ENCODE data around the gene MKKS. TPM values are rescaled to one million over a fixed set of nuclear protein-coding genes. Genes with fewer than 3 reads are reported as not detected.

MKKS gene
- total RNA-seq, 2 donors from 2014 or later, result 14.6 to 19.0 TPM

DNA sequence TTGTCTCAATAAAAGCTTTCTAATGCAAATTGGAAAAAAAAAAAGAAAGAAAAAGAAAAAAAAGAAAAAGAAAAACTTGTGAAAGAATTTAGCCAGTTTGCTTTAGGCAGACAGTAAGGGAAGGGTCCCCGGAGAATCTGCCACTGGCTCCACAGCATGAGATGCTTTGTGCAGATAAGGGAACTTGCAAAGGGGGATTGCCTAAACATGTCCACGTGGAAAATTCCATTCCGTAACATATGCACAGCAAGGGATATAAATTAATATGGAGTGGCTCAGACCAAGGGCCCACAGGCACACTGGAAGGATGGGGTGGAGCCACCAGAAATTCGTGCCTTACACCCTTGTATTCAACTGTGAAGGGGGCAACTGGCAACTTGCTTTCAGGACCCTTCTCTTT, 45.4 kb downstream of the MKKS start:
- intact Hi-C loops (cut with DNase I), result no loop called here
- 18% methylated on average over 4 of the region's 4 CpGs for WGBS
- no peaks in the 10 kb centered on the region for H3K27me3 ChIP-seq (replicated peaks; ENCODE audit: insufficient read depth)
- TF ChIP-seq CTCF (IDR thresholded peaks at IDR 0.05) (no peak), POLR2AphosphoS5 (IDR thresholded peaks at IDR 0.05) (no peak), POLR2A (IDR thresholded peaks at IDR 0.05) (no peak)
- no peaks in the 10 kb centered on the region for H3K9me3 ChIP-seq
- H3K4me1 ChIP-seq (replicated peaks), result no peaks in the 10 kb centered on the region
- no peak overlapping the region for H3K4me3 ChIP-seq
- no peak overlapping the region for H3K27ac ChIP-seq
- no peak for DNase-seq (ENCODE audit: low spot score)
- no peaks in the 10 kb centered on the region for H3K36me3 ChIP-seq

GRCh38 chr20:10387686-10388085, 46.3 kb downstream of the MKKS start:
- Histone ChIP-seq H3K4me3 (no peak overlapping the region), H3K36me3 (no peaks in the 10 kb centered on the region), H3K4me1 (replicated peaks) (no peaks in the 10 kb centered on the region), H3K27ac (no peak overlapping the region), H3K27me3 (replicated peaks; ENCODE audit: insufficient read depth) (no peaks in the 10 kb centered on the region), H3K9me3 (no peaks in the 10 kb centered on the region)
- 93% methylated on average over 4 of the region's 4 CpGs for WGBS
- intact Hi-C loops (cut with DNase I), result no loop called here
- TF ChIP-seq CTCF (IDR thresholded peaks at IDR 0.05) (no peak), POLR2AphosphoS5 (IDR thresholded peaks at IDR 0.05) (no peak), POLR2A (IDR thresholded peaks at IDR 0.05) (no peak)
- DNase-seq (ENCODE audit: low spot score), result no peak

DNA sequence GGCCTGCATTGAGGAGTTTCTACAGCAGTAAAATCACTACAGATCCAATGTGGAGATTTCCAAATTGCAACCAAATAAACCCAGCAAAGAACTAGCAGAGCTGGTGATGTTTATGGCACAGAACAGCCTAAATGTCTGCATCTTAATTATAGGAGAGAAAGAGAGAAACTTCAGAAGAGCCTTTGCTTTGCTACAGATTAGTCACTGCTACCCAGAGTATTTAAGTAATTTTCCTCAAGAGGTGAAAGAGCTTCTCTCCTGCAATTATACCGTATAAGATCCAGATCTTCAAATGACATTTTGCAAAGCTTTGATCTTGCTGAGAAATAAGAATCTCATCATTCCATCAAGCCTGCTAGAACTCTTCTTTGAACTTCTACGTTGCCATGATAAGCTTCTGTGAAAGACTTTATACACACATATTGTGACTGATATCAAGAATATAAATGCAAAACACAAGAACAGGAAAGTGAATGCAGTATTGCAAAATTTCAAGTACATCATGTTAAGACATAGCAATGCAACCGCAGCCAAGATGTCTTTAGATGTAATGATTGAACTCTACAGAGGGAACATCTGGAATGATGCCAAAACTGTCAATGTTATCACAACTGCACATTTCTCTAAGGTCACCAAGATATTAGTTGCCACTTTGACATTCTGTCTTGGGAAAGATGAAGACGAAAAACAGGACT, 48.0 kb downstream of the MKKS start:
- no peak for DNase-seq (ENCODE audit: low spot score)
- intact Hi-C loops (cut with DNase I), result no loop called here
- TF ChIP-seq CTCF (IDR thresholded peaks at IDR 0.05) (no peak), POLR2A (IDR thresholded peaks at IDR 0.05) (no peak), POLR2AphosphoS5 (IDR thresholded peaks at IDR 0.05) (no peak)
- WGBS, result 69% methylated on average over 4 of the region's 4 CpGs
- Histone ChIP-seq H3K36me3 (no peaks in the 10 kb centered on the region), H3K27me3 (replicated peaks; ENCODE audit: insufficient read depth) (no peaks in the 10 kb centered on the region), H3K27ac (no peak overlapping the region), H3K4me3 (no peak overlapping the region), H3K4me1 (replicated peaks) (no peaks in the 10 kb centered on the region), H3K9me3 (no peaks in the 10 kb centered on the region)

DNA sequence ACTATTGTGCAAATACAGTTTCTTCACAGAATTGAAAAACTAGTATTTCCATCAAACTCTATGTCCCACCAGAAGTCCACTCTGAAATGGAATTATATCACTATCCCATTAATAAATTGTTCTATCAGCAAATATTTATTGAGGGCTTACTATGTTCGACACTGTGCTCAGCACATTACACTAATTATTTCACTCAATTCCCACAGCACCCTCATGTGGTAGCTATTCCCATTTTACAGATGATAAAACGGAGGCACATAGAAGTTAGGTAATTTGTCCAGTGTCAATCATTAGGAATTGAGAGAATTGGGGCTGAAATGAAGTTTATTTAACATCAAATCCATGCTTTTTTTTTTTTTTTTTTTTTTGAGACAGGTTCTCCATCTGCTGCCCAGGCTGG, 52.5 kb downstream of the MKKS start:
- no peaks in the 10 kb centered on the region for H3K27me3 ChIP-seq (replicated peaks; ENCODE audit: insufficient read depth)
- H3K27ac ChIP-seq, result no peak overlapping the region
- 77% methylated on average over 2 of the region's 2 CpGs for WGBS
- no peak for DNase-seq (ENCODE audit: low spot score)
- no peak for TF ChIP-seq CTCF (IDR thresholded peaks at IDR 0.05)
- H3K36me3 ChIP-seq, result no peaks in the 10 kb centered on the region
- intact Hi-C loops (cut with DNase I), result no loop called here
- H3K4me3 ChIP-seq, result no peak overlapping the region
- H3K4me1 ChIP-seq (replicated peaks), result no peaks in the 10 kb centered on the region
- H3K9me3 ChIP-seq, result no peaks in the 10 kb centered on the region

DNA sequence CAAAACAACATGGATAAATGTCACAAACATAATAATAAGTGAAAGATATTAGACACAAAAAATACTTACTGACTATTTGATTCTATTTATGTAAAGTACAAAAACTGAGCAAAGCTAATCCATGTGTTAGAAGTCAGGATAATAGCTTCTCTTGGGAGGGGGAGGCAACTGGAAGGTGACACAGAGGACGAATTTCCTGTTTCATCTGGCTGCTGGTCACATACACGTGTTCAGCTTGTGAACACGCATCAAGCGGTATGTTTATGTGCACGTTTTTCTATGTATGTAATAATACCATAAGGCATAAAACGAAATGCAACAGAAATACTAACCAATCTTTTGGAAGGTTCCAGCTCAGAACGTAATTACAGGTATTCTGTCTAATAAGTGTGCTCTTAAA, 54.3 kb downstream of the MKKS start:
- Histone ChIP-seq H3K9me3 (no peaks in the 10 kb centered on the region), H3K36me3 (no peaks in the 10 kb centered on the region), H3K27me3 (replicated peaks; ENCODE audit: insufficient read depth) (no peaks in the 10 kb centered on the region), H3K4me3 (no peak overlapping the region), H3K27ac (no peak overlapping the region), H3K4me1 (replicated peaks) (no peaks in the 10 kb centered on the region)
- TF ChIP-seq POLR2A (IDR thresholded peaks at IDR 0.05) (no peak), POLR2AphosphoS5 (IDR thresholded peaks at IDR 0.05) (no peak), CTCF (IDR thresholded peaks at IDR 0.05) (no peak)
- no peak for DNase-seq (ENCODE audit: low spot score)
- 85% methylated on average over 7 of the region's 7 CpGs for WGBS
- intact Hi-C loops (cut with DNase I), result no loop called here

All from prostate gland (tissue), 2 donors.